MM.1S (cell line): ENCODE results near the gene APBB1IP.

Experiments
- CTCF ChIP-seq: fragments of 300-600 bp; sonication (generic); IDR thresholded peaks from 2 replicates; pipeline ENCODE4 v1.5.1; 2016; ENCODE audit warnings: antibody characterized with exemption, low read length, mixed read lengths
- EZH2 ChIP-seq: fragments of 300-600 bp; sonication (generic); optimal IDR thresholded peaks from 2 replicates; pipeline ENCODE3; 2017; ENCODE audit warnings: low read depth, mild to moderate bottlenecking, antibody characterized with exemption, low read length, mixed read lengths
- EZH2phosphoT487 ChIP-seq: fragments of 300-600 bp; sonication (generic); IDR thresholded peaks from 2 replicates; pipeline ENCODE4 v1.6.1; 2018; ENCODE audit warnings: antibody characterized with exemption, low read length

DNA sequence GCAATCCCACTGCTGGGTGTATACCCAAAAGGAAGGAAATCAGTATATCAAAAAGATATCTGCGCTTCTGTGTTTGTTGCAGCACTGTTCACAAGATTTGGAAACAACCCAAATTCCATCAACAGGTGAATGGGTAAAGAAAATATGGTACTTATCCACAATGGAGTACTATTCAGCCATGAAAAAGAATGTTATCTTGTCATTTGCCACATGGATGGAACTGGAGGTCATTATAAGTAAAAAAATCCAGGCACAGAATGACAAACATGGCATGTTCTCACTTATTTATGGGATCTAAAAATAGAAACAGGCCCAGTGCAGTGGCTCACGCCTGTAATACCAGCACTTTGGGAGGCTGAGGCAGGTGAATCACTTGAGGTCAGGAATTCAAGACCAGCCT lies 15.7 kb downstream of the APBB1IP start:
- TF ChIP-seq CTCF: no peak
- TF ChIP-seq EZH2phosphoT487: no peak
- TF ChIP-seq EZH2: no peak
